NOMO-1 (cell line): ENCODE measurements around the gene PSMC3IP.
"Not testable (repeated sequence)": the region's sequence is repeated elsewhere in the genome, so short reads cannot be mapped to it uniquely, and the experiment has no call there.

ENCODE experiments used
- DNase-seq, 2 experiments: peaks; one replicate each; lab custom pipeline; 2025; ENCODE audit not compliant: unreplicated experiment in 2 of 2; lab: John Stamatoyannopoulos, UW

The PSMC3IP gene

DNA sequence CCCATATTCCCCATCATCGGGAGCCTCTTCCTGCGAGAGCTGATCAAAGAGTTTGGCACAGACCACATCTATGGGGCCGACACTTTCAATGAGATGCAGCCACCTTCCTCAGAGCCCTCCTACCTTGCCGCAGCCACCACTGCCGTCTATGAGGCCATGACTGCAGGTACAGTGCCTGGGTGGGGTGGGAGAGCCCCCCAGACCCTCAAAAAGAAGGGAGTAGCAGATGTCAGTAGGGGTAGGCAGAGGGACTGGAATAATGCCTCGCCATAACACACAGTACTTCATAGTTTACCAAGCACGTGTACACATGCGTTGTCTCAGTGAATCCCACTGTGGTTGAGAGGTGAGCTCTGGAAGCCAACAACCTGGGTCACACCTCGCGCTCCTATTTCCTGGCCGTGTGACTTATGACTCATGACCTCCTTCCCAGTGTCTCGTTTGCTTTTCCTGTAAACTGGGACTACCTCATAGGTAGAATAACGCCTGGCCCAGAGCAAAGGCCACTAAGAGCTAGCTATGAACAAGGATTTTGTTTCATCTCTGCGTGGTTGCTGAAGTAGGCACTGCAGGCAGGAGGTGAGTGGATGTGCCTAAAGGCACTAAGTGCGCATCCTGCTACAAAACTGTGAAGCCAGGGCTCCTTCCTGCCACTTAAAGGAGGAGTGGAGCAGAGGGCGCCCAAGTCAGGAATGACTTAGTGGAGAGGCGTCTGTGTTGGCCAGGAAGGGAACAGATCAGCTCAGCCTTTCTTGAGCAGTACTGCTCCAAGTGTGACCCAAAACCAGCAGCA, 36.3 kb downstream of the PSMC3IP start:
- no peak for DNase-seq

DNA sequence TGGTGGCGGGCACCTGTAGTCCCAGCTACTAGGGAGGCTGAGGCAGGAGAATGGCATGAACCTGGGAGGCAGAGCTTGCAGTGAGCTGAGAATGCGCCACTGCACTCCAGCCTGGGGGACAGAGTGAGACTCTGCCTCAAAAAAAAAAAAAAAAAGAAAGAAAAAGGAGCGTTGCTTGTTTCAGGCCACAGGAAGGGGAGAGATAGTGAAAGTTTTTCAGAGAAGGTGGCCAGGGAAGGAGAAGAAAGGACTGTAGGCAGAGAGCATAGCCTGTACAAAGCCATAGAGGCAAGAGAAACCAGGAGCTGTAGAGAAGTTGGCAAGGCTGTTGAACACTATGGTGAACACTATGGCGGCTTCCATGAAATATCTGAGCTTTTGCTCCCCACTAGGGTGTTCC, 37.0 kb downstream of the PSMC3IP start:
- DNase-seq = not testable (repeated sequence)

DNA sequence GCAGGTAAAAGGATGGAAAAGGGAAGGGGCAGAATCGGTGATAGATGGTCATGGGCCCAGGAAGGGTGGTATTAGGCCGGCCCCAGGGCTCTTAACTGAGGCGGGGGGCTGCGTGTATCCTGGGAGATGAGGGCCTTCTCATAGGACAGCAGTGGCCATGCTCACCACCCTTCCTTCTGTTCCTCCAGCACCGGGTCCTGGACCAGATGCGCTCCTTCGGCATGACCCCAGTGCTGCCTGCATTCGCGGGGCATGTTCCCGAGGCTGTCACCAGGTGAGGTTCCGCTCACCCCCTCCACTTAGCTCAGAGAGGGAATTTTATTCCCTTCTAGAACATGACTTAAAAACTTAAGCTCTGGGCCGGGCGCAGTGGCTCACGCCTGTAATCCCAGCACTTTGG, 39.0 kb downstream of the PSMC3IP start:
- no peak for DNase-seq

DNA sequence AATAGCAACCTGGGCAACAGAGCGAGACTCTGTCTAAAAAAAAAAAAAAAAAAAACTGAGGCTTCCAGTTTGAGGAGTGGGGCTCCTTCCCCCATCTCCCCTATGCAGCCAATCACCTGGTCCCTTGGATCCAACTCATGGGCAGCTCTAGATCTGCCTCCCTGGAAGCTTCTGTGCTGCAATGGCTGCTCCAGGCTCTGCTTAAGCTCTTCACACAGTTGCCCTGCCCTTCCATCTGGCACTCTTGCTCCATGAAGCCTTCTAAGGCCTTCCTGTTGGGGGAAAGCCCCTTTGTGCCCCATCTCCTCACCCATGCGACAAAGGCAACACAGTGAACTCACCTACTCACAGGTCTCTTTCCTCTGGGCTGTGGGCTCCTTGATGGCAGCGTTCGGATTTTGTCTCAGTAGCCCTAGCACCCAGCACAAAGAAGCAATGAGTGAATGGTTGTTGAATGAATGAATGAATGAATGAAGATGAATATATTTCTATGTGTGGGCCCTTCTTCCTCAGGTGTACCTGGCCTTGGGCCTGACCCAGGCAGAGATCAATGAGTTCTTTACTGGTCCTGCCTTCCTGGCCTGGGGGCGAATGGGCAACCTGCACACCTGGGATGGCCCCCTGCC, 39.6 kb downstream of the PSMC3IP start:
- DNase-seq = no peak

DNA sequence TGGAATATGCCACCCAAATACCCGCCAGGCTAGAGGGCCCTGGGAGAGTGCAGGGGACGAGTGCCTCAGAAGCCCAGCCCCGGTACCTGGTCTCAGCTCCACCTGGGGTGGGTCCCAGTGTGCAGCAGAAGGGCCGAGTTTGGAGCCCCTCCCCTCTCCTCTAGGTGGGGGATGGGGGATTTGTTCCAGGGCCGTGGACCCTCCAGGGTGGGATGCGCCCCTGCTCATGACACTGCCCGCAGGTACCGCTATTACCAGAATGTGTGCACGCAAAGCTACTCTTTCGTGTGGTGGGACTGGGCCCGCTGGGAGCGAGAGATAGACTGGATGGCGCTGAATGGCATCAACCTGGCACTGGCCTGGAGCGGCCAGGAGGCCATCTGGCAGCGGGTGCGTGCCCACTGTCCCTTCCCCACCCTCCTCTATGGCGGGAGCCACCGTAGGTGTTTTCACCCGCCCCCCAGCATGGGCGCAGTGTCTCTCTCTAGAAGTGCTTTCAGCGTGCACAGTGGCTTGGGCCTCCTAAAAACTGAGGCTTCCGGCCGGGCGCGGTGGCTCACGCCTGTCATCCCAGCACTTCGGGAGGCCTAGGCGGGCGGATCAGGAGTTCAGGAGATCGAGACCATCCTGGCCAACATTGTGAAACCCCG, 40.2 kb downstream of the PSMC3IP start:
- DNase-seq = no peak

DNA sequence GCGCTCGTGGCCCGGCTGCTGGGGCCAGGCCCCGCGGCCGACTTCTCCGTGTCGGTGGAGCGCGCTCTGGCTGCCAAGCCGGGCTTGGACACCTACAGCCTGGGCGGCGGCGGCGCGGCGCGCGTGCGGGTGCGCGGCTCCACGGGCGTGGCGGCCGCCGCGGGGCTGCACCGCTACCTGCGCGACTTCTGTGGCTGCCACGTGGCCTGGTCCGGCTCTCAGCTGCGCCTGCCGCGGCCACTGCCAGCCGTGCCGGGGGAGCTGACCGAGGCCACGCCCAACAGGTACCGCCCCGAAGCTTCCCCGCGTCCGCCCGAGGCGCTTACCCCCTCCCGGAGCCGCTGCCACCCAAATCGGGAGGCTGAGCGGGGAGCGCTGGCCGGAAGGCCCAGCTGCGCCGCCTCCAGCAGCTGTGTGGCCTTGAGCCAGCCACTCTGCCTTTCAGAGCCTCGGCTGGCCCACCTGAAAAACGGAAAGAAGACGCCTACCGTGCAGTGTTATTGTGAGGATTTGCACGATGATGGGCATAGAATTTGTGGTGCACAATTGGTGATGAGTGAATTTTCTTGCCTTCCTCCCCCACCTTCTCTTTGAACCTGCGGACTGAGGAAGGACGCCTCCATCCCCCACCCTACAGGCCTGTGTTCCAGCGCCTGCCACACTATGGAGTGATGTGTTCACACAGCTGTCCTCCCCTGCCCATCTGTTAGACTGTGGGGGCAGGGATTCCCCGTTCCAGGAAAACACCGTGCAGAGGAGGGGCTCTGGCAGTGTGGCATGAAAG, 41.0 kb downstream of the PSMC3IP start:
- DNase-seq = peak; percentile 58 to 72

DNA sequence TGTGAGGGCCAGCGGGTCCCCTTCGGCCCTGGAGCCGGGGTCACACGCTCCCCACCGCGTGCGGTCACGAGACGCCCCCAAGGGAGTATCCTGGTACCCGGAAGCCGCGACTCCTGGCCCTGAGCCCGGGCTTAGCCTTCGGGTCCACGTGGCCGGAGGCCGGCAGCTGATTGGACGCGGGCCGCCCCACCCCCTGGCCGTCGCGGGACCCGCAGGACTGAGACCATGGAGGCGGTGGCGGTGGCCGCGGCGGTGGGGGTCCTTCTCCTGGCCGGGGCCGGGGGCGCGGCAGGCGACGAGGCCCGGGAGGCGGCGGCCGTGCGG, 41.5 kb downstream of the PSMC3IP start, which contains the start of gene NAGLU:
Gene NAGLU, plus strand, starts transcription at position 194 of the 324 bp plus-strand sequence. Its CDS starts 32 bp downstream, at position 226.
- peak; percentile 86 to 87 for DNase-seq

DNA sequence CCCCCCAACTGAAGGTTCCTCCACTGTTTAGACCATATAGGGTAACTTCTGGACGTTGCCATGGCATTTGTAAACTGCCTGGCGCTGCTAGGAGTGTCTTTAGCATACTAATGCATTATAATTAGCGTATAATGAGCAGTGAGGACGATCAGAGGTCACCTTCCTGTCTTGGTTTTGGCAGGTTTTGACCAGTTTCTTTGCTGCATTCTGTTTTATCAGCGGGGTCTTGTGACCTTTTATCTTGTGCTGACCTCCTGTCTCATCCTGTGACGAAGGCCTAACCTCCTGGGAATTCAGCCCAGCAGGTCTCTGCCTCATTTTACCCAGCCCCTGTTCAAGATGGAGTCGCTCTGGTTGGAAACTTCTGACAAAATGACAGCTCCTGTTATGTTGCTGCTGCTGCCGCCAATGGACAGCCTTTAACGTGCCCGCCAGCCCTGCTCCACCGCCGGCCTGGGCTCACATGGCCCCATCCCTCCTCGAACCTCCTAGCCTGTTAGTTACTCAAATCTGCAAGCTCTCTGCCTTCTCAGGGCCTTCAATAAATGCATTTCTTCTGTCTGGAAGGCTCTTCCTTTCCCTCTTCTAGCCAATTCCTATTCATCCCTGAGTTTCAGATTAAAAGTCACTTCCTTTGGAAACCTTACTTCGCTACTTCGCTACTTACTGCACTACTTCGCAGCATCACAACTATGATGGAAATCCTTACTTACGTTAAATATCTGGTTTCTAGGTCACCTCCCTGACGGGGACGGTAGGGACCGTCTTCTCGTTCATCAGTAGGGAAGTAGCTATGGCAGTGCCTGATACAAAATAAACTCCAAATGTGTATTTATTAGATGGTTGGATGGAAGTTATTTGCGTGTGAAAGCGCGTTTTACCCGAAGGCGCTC, 42.1 kb downstream of the PSMC3IP start:
- peak in 1 of 2 experiments; percentile 87 for DNase-seq

DNA sequence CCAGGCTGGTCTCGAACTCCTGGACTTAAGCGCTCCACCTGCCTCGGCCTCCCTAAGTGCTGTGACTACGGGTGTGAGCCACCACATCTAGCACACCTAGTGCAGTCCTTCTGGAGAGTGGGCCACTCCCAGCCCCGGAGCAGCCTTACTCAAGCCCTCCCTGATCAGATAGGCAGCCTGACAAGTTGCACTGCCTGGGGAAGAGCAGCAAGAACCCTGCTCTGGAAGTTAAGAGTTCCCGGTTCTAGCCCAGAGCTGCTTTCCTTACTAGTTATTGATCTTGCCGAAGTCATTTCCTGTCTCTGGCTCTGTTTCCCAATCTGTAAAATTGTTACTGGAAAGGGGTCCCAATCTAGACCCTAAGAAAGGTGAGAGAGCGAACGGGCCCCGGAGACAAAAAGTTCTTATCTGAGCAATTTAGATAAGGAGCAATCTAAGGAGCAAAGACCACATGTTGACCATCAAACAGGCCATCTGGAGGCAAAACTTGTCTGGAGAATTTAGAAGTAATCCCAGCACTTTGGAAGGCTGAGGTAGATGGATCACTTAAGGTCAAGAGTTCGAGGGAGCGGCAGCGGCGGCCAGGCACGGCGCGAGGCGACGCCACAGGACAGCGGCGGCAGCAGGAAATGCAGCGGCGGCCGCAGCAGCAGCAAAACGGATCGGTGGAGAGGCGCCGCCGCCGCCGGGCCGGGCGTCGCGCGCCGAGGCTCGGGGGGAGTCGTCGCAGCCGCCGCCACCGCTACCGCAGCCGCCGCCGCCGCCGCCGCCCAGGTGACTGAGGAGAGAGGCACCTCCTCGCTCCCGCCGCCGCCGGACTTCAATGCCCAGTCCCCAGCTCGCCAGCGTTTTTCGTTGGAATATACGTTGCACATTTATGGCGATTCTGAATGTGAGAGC, 45.8 kb downstream of the PSMC3IP start:
- DNase-seq = peak; percentile 59 to 70

DNA sequence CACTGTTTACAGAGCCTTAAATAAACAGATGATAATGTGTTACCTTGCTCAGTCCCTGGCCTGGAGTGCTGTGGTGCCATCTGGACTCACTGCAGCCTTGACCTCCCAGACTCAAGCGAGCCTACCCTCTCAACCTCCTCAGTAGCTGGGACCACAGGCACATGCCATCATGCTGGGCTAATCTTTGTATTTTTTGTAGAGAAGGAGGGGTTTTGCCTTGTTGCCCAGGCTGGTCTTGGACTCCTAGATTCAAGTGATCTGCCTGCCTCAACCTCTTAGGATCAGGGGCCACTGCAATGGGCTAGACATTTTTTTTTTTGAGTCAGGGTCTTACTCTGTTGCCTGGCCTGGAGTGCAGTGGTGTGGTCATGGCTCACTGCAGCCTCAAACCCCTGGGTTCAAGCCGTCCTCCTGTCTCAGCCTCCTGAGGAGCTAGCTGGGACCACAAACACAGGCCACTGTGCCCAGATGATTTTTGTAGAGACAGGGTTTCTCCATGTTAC, 46.5 kb downstream of the PSMC3IP start:
- no peak for DNase-seq

DNA sequence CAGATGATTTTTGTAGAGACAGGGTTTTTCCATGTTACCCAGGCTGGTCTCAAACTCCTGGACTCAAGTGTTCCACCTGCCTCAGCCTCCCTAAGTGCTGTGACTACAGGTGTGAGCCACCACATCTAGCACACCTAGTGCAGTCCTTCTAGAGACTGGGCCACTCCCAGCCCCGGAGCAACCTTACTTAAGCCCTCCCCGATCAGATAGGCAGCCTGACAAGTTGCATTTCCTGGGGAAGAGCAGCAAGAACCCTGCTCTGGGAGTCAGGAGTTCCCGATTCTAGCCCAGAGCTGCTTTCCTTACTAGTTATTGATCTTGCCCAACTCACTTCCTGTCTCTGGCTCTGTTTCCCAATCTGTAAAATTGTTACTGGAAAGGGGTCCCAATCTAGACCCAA, 48.5 kb downstream of the PSMC3IP start:
- DNase-seq = no peak

DNA sequence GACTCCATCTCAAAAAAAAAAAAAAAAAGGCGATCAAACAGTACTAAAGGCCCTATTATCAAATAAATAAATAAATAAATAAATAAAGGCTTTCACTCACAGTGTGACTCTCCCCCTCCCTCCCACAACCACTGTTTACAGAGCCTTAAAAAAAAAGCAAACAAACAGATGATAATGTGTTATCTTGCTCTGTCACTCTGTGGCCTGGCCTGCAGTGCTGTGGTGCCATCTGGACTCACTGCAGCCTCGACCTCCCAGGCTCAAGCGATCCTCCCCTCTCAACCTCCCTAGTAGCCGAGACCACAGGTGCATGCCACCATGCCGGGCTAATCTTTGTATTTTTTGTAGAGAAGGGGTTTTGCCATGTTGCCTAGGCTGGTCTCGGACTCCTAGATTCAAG, 49.6 kb downstream of the PSMC3IP start:
- no peak for DNase-seq

DNA sequence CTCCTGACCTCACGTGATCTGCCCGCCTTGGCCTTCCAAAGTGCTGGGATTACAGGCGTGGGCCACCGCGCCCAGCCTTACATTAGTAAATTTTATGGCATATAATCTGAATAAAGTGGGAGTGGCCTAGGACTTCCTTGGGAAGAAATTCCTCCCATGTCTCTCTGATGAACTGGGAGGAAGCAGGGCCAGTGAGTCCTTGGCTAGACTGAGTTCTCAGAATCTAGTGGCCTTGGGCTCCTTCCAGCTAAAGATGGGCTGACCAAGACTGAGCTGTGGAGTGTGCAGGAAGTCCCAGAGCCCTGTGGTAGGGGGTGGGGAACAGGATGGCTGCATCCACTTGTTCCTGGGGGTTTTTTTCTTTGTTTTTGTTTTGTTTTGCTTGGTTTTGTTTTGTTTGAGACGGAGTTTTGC, 51.5 kb downstream of the PSMC3IP start:
- DNase-seq = no peak

DNA sequence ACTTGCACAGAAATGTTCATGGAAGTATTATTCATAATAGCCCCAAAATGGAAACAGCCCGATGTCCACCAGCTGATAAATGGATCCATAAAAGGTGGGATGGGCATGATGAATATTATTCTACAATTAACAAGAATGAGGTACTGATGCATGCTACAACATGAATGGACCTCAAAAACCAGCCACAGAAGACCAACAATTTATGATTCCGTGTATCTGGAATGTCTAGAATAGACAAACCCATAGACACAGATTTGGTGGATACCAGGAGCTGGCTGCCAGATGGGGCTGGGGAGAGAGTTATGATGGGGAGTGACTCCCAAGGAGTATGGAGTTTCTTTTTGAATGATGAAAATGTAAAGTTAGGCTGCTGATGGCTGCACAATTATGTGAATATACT, 52.3 kb downstream of the PSMC3IP start:
- no peak for DNase-seq

DNA sequence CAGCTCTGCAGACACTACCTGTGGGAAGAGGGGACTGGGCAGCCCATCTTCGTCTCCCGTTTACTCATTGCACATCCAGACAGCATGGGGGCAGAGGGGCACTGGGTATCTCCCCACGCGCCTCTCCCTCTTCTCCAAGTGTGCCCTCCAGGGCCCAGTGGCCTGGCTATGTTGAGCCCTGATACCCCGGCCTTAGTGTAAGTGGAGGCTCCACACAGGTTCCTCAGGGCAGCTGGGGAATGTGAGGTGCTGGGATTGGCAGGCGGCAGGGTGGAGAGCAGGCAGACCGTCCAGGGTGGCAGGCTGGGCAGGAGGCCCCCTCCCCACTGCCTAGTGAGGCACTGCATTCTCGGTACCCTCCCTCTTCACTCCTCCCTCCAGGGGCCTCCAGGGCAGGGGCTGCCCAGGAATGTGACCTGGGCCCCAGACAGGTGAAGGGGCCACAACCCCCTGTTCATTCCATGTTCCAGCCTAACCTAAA, 54.7 kb downstream of the PSMC3IP start:
- no peak for DNase-seq
